Measurements from ENCODE around the gene MX1.

Gene MX1

GRCh38 chr21:41491412-41491811 is 65.4 kb downstream of the MX1 start:
- TF ChIP-seq CTCF (IDR thresholded peaks at IDR 0.05; ENCODE audit: low read depth, low read length) = no peak
- no peak for DNase-seq
- no peaks in the 10 kb centered on the region for H3K27me3 ChIP-seq
- no peaks in the 10 kb centered on the region; the same call in 1 of the 2 replicates for H3K9me3 ChIP-seq
- no peak overlapping the region for H3K4me3 ChIP-seq (ENCODE audit: low read depth, low read length)
- H3K36me3 ChIP-seq = no peaks in the 10 kb centered on the region
- no peaks in the 10 kb centered on the region for H3K4me1 ChIP-seq

GRCh38 chr21:41494242-41494641 is 68.2 kb downstream of the MX1 start:
- Histone ChIP-seq H3K4me3 (ENCODE audit: low read depth, low read length) (no peak overlapping the region), H3K27me3 (no peaks in the 10 kb centered on the region), H3K4me1 (no peaks in the 10 kb centered on the region), H3K36me3 (no peaks in the 10 kb centered on the region), H3K9me3 (no peaks in the 10 kb centered on the region)
- no peak for TF ChIP-seq CTCF (IDR thresholded peaks at IDR 0.05; ENCODE audit: low read depth, low read length)
- no peak for DNase-seq

GRCh38 chr21:41497008-41497407 is 71.0 kb downstream of the MX1 start:
- H3K36me3 ChIP-seq = no peaks in the 10 kb centered on the region
- TF ChIP-seq CTCF (IDR thresholded peaks at IDR 0.05; ENCODE audit: low read depth, low read length) = no peak
- no peaks in the 10 kb centered on the region for H3K27me3 ChIP-seq
- DNase-seq = no peak
- no peaks in the 10 kb centered on the region for H3K4me1 ChIP-seq
- H3K4me3 ChIP-seq (ENCODE audit: low read depth, low read length) = no peak overlapping the region
- no peaks in the 10 kb centered on the region for H3K9me3 ChIP-seq

GRCh38 chr21:41497788-41498187 is 71.7 kb downstream of the MX1 start:
- no peaks in the 10 kb centered on the region for H3K4me1 ChIP-seq
- no peaks in the 10 kb centered on the region for H3K27me3 ChIP-seq
- TF ChIP-seq CTCF (IDR thresholded peaks at IDR 0.05; ENCODE audit: low read depth, low read length) = no peak
- no peaks in the 10 kb centered on the region for H3K9me3 ChIP-seq
- no peaks in the 10 kb centered on the region for H3K36me3 ChIP-seq
- H3K4me3 ChIP-seq (ENCODE audit: low read depth, low read length) = no peak overlapping the region
- DNase-seq = no peak

GRCh38 chr21:41499920-41500319 is 73.9 kb downstream of the MX1 start:
- no peak for DNase-seq
- Histone ChIP-seq H3K27me3 (no peaks in the 10 kb centered on the region), H3K4me1 (no peaks in the 10 kb centered on the region), H3K4me3 (ENCODE audit: low read depth, low read length) (no peak overlapping the region), H3K36me3 (no peaks in the 10 kb centered on the region), H3K9me3 (no peaks in the 10 kb centered on the region)
- TF ChIP-seq CTCF (IDR thresholded peaks at IDR 0.05; ENCODE audit: low read depth, low read length) = no peak

- H3K27me3 ChIP-seq = no peaks in the 10 kb centered on the region
- TF ChIP-seq CTCF (IDR thresholded peaks at IDR 0.05; ENCODE audit: low read depth, low read length) = no peak
- H3K4me1 ChIP-seq = no peaks in the 10 kb centered on the region
- H3K36me3 ChIP-seq = no peaks in the 10 kb centered on the region
- DNase-seq = no peak
- H3K9me3 ChIP-seq = no peaks in the 10 kb centered on the region; the same call in 1 of the 2 replicates
- no peak overlapping the region for H3K4me3 ChIP-seq (ENCODE audit: low read depth, low read length)
Measured at GRCh38 chr21:41500363-41500762, 74.3 kb downstream of the MX1 start.

All from BE2C (cell line).